GM18909 (cell line): ENCODE results near the gene EMC10.
"Not testable (repeated sequence)": the region's sequence is repeated elsewhere in the genome, so short reads cannot be mapped to it uniquely, and the experiment has no call there.

Experiments
- ATAC-seq: cut with Tn5 transposase; IDR thresholded peaks from one replicate; pipeline ENCODE4 v1.9.1; 2021; ENCODE audit warnings: mild to moderate bottlenecking; ENCODE audit not compliant: unreplicated experiment, poor library complexity

EMC10 gene

GRCh38 chr19:50450369-50451222 lies 25.7 kb upstream of the EMC10 start:
- ATAC-seq: no peak

GRCh38 chr19:50451223-50451534 lies 25.1 kb upstream of the EMC10 start:
- no peak for ATAC-seq

GRCh38 chr19:50453243-50453642 lies 23.1 kb upstream of the EMC10 start:
- ATAC-seq: no peak

- no peak for ATAC-seq
Observed at GRCh38 chr19:50455992-50456391, 20.3 kb upstream of the EMC10 start.

- ATAC-seq: no peak
Observed at GRCh38 chr19:50457300-50457699, 19.0 kb upstream of the EMC10 start.

- no peak for ATAC-seq
Observed at GRCh38 chr19:50458396-50459066, 17.8 kb upstream of the EMC10 start.

GRCh38 chr19:50459067-50459456 lies 17.2 kb upstream of the EMC10 start:
- no peak for ATAC-seq

- no peak for ATAC-seq
Observed at GRCh38 chr19:50459638-50460037, 16.7 kb upstream of the EMC10 start.

GRCh38 chr19:50460161-50460765 lies 16.0 kb upstream of the EMC10 start:
- ATAC-seq: no peak

GRCh38 chr19:50461066-50461875 lies 15.0 kb upstream of the EMC10 start:
- peak; percentile 53 for ATAC-seq

- ATAC-seq: no peak
Observed at GRCh38 chr19:50462970-50463369, 13.3 kb upstream of the EMC10 start.

GRCh38 chr19:50464348-50464747 lies 12.0 kb upstream of the EMC10 start:
- ATAC-seq: no peak

GRCh38 chr19:50465000-50465399 lies 11.3 kb upstream of the EMC10 start:
- ATAC-seq: no peak

GRCh38 chr19:50465986-50466705 lies 10.2 kb upstream of the EMC10 start:
- ATAC-seq: no peak

GRCh38 chr19:50466706-50467039 lies 9.6 kb upstream of the EMC10 start:
- ATAC-seq: no peak

GRCh38 chr19:50467566-50467965 lies 8.7 kb upstream of the EMC10 start:
- no peak for ATAC-seq

- ATAC-seq: no peak
Observed at GRCh38 chr19:50468818-50469217, 7.5 kb upstream of the EMC10 start.

GRCh38 chr19:50473336-50473735 lies 3.0 kb upstream of the EMC10 start:
- ATAC-seq: not testable (repeated sequence)

GRCh38 chr19:50475101-50475568 lies 1.2 kb upstream of the EMC10 start:
- no peak for ATAC-seq

- no peak for ATAC-seq
Observed at GRCh38 chr19:50475736-50476223, 527 bp upstream of the EMC10 start.
